GM19035 (cell line): ENCODE measurements around the gene SERPINA12.

ENCODE experiments used
- ATAC-seq: cut with Tn5 transposase; IDR thresholded peaks from one replicate; pipeline ENCODE4 v1.9.1; 2021; ENCODE audit not compliant: unreplicated experiment

The SERPINA12 gene

DNA sequence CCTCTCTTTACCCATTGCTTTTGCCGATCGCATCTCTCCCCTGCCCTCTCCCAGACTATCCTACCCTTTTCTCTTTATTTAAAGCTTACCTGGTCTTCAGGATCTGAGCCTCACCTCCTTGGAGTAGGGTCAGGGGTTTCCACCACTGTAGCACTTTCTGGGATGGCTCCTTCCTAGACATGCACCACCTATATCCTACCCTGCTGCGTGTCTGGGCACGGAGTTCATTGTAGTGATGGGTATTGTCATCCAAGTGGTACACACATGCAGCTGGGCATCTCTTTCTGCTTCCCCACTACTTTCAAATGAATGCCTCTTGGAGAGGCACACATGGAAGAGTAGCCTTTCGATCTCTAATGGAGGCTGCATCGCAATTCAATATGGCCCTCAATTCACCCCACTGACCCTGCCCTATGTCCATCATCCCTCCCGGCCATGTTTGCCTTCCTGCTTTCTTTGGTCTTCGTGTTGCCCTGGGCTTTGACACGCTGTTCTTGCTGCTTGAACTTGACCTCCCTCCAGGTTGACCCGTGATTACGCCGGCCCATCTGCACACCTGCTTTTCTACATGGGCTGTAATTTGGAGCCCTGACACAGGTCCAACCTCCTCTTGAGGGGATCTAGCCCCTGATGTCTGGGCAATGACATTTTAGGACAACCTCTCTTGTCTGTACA lies 67.6 kb downstream of the SERPINA12 start:
- ATAC-seq, result no peak

DNA sequence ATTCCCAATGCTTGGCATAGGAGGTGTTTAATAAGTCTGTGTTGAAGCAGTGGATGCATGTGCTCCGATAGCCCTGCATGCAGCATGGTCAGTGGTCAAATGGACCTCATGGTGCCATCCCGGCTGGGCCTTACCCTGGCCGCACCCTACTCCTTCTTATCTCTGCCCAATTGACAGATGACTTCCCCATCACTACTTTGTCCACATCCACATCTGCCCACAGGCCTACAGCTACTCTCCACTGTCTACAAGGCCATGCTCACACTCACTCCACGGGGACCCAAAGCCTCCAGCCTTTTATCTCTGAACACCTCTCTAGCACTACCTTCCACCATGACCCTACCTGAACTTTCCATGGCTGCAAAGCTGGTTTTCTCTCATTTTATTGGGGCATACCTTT lies 68.1 kb downstream of the SERPINA12 start:
- no peak for ATAC-seq

DNA sequence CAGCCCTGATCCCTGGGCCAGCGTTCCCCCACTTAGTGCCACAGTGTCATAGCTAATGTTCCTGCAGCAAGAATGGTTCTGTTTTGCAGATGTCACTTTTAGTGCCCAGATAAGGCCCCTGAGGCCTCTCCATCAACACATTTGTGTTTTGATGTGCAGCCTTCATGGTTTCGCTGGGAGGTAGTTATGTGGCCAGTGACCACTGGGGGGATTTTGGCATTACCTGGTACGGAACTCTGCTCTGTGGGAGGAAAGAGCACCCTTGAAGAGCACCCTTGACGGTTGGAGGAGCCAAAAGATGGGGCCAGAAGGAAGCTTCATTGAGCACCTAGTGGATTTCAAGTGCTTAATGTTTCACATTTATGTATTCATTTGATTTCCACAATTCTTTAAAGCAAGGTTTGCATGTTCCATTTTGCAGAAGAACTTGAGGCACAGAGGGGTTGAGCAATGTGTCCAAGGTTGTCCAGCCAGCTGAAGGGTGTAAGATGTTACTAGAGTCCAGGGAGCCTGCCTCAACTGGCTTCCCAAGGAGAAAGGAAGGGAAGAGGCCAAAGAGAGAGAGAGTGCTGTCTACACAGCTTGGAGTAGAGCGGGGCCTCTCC lies 69.7 kb downstream of the SERPINA12 start:
- no peak for ATAC-seq
